AG09319 (cell line): ENCODE measurements around the gene GPR152.
A peak's percentile ranks its signal among the peaks of the same experiment; 100 is the strongest.

ENCODE experiments used
- DNase-seq: peaks from one replicate; pipeline ENCODE4 v3.0.0-alpha.2; 2010; ENCODE audit warnings: low read depth; ENCODE audit errors: extremely low read depth
- CTCF ChIP-seq: IDR thresholded peaks from 2 replicates; pipeline ENCODE4 v1.5.1; 2011; ENCODE audit warnings: low read depth, mild to moderate bottlenecking, inconsistent platforms, low read length, moderate library complexity

The GPR152 gene

DNA sequence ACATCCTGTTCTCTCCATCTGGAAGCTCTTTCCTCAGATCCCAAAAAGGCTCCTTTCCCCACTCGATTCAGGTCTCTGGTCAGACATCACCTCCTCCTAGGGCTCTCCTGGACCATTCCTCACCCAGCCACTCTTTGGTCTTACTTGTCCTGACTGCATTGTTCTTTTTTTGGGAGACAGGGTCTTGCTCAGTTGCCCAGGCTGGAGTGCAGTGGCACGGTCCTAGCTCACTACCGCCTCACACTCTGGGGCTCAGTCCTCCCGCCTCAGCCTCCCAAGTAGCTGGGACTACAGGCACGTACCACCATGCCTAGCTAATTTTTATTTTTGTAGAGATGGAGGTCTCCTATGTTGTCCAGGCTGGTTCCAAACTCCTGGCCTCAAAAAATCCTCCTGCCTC lies 7.0 kb downstream of the GPR152 start:
- DNase-seq: no peak
- TF ChIP-seq CTCF: no peak

GRCh38 chr11:67442504-67443404 lies 9.8 kb downstream of the GPR152 start:
- no peak for TF ChIP-seq CTCF
- DNase-seq: no peak

GRCh38 chr11:67441731-67442351 lies 10.7 kb downstream of the GPR152 start:
- no peak for TF ChIP-seq CTCF
- DNase-seq: no peak

DNA sequence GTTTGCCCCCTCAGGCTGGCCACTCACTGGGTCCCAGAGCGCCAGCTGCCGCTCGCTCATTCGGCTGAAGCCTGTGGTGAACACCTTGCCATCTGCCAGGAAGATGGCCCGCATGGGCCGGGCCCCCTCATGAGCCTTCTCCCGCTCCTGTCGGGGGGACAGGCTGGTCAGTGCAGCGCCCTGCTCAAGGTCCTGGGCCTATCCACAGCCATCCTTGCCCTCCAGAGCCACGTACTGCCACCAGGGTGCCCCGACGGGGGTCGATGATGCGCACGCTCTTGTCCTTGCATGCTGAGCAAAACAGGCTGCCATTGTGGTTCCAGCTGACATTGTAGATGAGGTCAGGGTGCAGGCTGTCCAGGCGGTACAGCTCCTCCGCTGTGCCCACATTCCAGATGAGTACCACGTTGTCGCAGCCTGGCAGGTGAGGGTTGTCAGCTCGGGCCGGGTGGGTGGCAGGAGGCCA lies 11.4 kb downstream of the GPR152 start:
- no peak for TF ChIP-seq CTCF
- no peak for DNase-seq

GRCh38 chr11:67440229-67441097 lies 12.1 kb downstream of the GPR152 start:
- DNase-seq: no peak
- TF ChIP-seq CTCF: no peak

DNA sequence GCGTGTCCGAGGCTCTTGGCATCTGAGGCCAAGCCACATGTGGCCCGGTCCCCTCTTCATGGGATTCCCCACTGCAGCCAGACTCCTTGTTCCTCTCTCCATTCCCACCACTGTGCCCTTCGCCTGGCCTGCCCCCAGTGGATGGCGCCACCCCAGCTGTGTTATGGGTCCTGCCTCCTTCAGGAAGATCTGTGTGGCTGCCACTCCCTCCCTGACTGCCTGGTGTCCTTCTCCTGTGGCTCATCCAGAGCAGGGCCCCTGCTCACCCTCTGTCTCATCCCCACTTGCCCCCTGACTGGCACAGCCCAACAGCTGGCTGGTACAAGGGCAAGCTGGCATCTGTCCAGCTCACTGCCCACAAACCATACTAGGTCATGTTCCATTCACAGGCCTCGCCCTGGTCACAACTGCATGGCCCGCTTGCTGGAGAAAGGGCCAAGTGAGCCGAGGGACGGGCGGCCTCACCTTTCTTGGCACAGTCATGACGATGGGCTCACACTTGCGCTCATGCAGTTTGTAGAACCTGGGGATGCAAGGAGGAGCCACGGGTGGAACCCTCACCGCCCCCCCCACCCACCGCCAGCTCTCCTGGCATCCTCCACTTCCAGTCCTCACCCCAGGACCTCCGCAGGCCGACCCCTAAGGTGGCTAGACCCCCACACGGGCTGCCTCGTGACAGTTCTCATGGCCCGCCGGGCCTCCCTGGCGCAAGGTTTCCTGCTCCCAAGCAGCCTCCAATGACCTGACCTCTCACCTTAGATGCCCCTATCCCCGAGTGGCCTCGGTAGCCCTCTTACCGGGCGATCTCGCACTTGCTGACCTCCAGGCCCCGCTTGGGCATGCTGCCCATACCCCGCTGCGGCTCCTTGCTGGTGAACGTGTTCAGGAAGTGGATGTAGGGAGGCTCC lies 13.0 kb downstream of the GPR152 start:
- no peak for DNase-seq
- peak; percentile 22 for TF ChIP-seq CTCF
